HG03558 (cell line): Measurements from ENCODE around the gene DIPK2B.

Experiments
- ATAC-seq: cut with Tn5 transposase; IDR thresholded peaks from one replicate; pipeline ENCODE4 v1.9.1; 2021; ENCODE audit warnings: moderate number of reproducible peaks; ENCODE audit not compliant: unreplicated experiment; ENCODE audit errors: extremely low read depth

DIPK2B gene

DNA sequence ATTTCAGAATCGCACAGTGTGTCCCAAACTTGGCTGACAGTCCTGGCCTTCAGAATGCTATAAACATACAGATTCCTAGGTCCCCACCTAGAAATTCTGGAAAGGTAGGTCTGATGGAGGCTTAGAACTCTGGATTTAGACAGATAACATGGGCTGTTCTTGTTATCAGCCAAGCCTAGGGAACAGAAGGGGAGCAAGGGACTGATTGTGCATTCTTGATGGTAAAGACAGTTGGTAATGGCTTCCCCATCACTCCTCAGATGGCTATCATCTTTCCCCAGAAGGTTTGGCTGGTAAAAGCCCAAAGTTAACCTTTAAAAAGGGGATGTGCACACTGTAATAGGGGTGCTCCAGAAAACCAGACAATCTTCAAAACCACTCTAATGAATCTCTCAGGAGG is 35.7 kb downstream of the DIPK2B start:
- no peak for ATAC-seq

GRCh38 chrX:45164021-45164621 is 36.6 kb downstream of the DIPK2B start:
- ATAC-seq, result no peak

DNA sequence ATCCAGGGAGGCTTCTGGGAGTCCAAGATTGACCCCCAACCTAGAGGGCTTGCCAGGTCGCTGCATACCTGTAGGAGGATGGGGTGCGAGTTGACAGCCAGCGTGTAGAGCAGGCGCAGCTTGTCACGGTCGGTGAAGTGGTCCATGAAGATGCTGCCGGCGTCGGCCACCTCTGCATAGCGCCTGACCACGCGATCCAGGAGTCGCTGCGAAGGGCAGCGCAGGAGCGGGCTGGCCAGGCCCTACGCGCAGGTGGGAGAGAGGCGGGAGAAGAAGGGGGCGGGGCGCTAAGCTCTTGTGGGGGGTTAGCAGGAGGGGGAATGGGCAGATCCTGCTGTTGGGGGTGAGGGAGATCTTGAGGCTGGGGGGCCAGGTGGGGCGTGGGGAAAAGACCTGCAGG is 43.0 kb downstream of the DIPK2B start:
- no peak for ATAC-seq

GRCh38 chrX:45154462-45154861 is 46.2 kb downstream of the DIPK2B start:
- no peak for ATAC-seq

- ATAC-seq, result no peak
Observed at GRCh38 chrX:45154033-45154360, 46.7 kb downstream of the DIPK2B start.
